H1 (cell line): Measurements from ENCODE around the gene TP73. TPM values are rescaled to one million over a fixed set of nuclear protein-coding genes. Genes with fewer than 3 reads are reported as not detected.

Experiments used
- CTCF ChIA-PET: fragments of 300-600 bp; sonication (Branson Sonifier 250); formaldehyde crosslinking; loops from one replicate; lab custom pipeline; 2021; ENCODE audit not compliant: partially characterized antibody; lab: Charles Lee
- POLR2A ChIA-PET: fragments of 300-600 bp; sonication (Branson Sonifier 250); formaldehyde crosslinking; loops from one replicate; lab custom pipeline; 2021; ENCODE audit warnings: inconsistent platforms; ENCODE audit not compliant: partially characterized antibody; lab: Charles Lee
- DNase-seq, 2 experiments: peaks; one replicate each; pipeline versions ENCODE4 v3.0.0 to v3.0.0-alpha.2; 2010 to 2022; ENCODE audit warnings: low spot score in 2 of 2, low read depth in 1 of 2, mixed read lengths in 1 of 2
- FAIRE-seq: peaks from 2 replicates; lab custom pipeline; 2011; peaks lifted over from hg19 to GRCh38; lab: Jason Lieb, UNC
- H2AFZ ChIP-seq: 2 replicates; pipeline ENCODE4 v1.8.1; 2012; ENCODE audit warnings: low read length, inconsistent platforms
- H2AK5ac ChIP-seq: 2 replicates; pipeline ENCODE4 v1.6.1; 2013; ENCODE audit warnings: low read depth, low read length
- H2BK120ac ChIP-seq: replicated peaks from 2 replicates; pipeline ENCODE3; 2013; ENCODE audit warnings: low read depth, low read length, inconsistent platforms
- H2BK12ac ChIP-seq: 2 replicates; pipeline ENCODE4 v1.6.1; 2013; ENCODE audit warnings: low read depth, low read length
- H2BK15ac ChIP-seq: 2 replicates; pipeline ENCODE4 v1.6.1; 2013; ENCODE audit warnings: low read length
- H2BK20ac ChIP-seq: 2 replicates; pipeline ENCODE4 v1.6.1; 2013; ENCODE audit warnings: low read length
- H2BK5ac ChIP-seq: 2 replicates; pipeline ENCODE4 v1.6.1; 2013; ENCODE audit warnings: low read depth, low read length
- H3K14ac ChIP-seq: 2 replicates; pipeline ENCODE4 v1.6.1; 2013; ENCODE audit warnings: inconsistent platforms; ENCODE audit not compliant: insufficient read length
- H3K18ac ChIP-seq: 2 replicates; pipeline ENCODE4 v1.6.1; 2013; ENCODE audit warnings: low read length; ENCODE audit errors: extremely low read depth
- H3K23ac ChIP-seq: 2 replicates; pipeline ENCODE4 v1.6.1; 2013; ENCODE audit warnings: inconsistent platforms; ENCODE audit not compliant: insufficient read length
- H3K23me2 ChIP-seq: 2 replicates; pipeline ENCODE4 v1.6.1; 2013; ENCODE audit warnings: low read depth, low read length
- H3K27ac ChIP-seq: 2 replicates; pipeline ENCODE4 v1.6.1; 2011; ENCODE audit warnings: low read depth, low read length, inconsistent platforms
- H3K27me3 ChIP-seq, 4 experiments: replicated peaks in 1 of 4; 1 replicate in 1 of 4; 2 replicates in 3 of 4; pipeline versions ENCODE4 v1.6.1 to v1.8.1; 2011 to 2013; ENCODE audit warnings: low read length in 3 of 4, mild to moderate bottlenecking in 3 of 4, inconsistent platforms in 2 of 4, mixed read lengths in 2 of 4, moderate library complexity in 1 of 4; ENCODE audit not compliant: control insufficient read depth in 3 of 4, insufficient read depth in 3 of 4; ENCODE audit errors: extremely low read depth in 1 of 4
- H3K36me3 ChIP-seq, 4 experiments: 2 replicates each; pipeline versions ENCODE4 v1.6.1 to v1.8.1; 2011 to 2013; ENCODE audit warnings: mild to moderate bottlenecking in 4 of 4, low read length in 3 of 4, moderate library complexity in 2 of 4, control low read depth in 1 of 4, inconsistent platforms in 1 of 4; ENCODE audit not compliant: insufficient read depth in 4 of 4, control insufficient read depth in 2 of 4
- H3K4ac ChIP-seq: replicated peaks from 2 replicates; pipeline ENCODE3; 2013; ENCODE audit warnings: low read length, low read depth, mixed read lengths, inconsistent platforms; ENCODE audit not compliant: insufficient read length
- H3K4me1 ChIP-seq, 4 experiments: replicated peaks in 1 of 4; 1 replicate in 1 of 4; 2 replicates in 3 of 4; pipeline versions ENCODE4 v1.6.1 to v1.8.1; 2011 to 2013; ENCODE audit warnings: low read length in 3 of 4, inconsistent platforms in 2 of 4, mixed read lengths in 1 of 4; ENCODE audit not compliant: insufficient read depth in 4 of 4, control insufficient read depth in 3 of 4
- H3K4me2 ChIP-seq, 2 experiments: 2 replicates each; pipeline versions ENCODE4 v1.6.1 to v1.8.1; 2011 to 2013; ENCODE audit warnings: low read depth in 2 of 2, low read length in 2 of 2, control low read depth in 1 of 2, inconsistent platforms in 1 of 2, mild to moderate bottlenecking in 1 of 2; ENCODE audit not compliant: insufficient read depth in 1 of 2
- H3K4me3 ChIP-seq, 4 experiments: fragments of 200-600, 300-600 bp in 1 of 4; sonication (generic), shearing (Covaris generic), sonication (Bioruptor Twin) in 1 of 4; 2 replicates each; pipeline versions ENCODE4 v1.5.1 to v1.8.1; 2011 to 2016; ENCODE audit warnings: low read length in 4 of 4, low read depth in 3 of 4, control low read depth in 2 of 4, inconsistent platforms in 2 of 4, mild to moderate bottlenecking in 2 of 4, mixed read lengths in 1 of 4, moderate library complexity in 1 of 4; ENCODE audit not compliant: insufficient read depth in 2 of 4; ENCODE audit errors: extremely low read depth in 1 of 4
- H3K56ac ChIP-seq: replicated peaks from 2 replicates; pipeline ENCODE3; 2013; ENCODE audit warnings: low read depth, mild to moderate bottlenecking, mixed read lengths, low read length, inconsistent platforms; ENCODE audit not compliant: insufficient read length
- H3K79me1 ChIP-seq: 2 replicates; pipeline ENCODE4 v1.6.1; 2013; ENCODE audit warnings: low read depth, low read length, control low read depth
- H3K79me2 ChIP-seq, 2 experiments: 2 replicates each; pipeline versions ENCODE4 v1.6.1 to v1.8.1; 2012 to 2013; ENCODE audit warnings: low read length in 2 of 2, mild to moderate bottlenecking in 2 of 2, inconsistent platforms in 1 of 2; ENCODE audit not compliant: insufficient read depth in 2 of 2, control insufficient read depth in 1 of 2
- H3K9ac ChIP-seq, 4 experiments: replicated peaks in 1 of 4; 1 replicate in 1 of 4; 2 replicates in 3 of 4; pipeline versions ENCODE4 v1.6.1 to v1.8.1; 2011 to 2013; ENCODE audit warnings: low read depth in 3 of 4, low read length in 3 of 4, control low read depth in 2 of 4, mild to moderate bottlenecking in 2 of 4, moderate library complexity in 2 of 4, inconsistent platforms in 1 of 4; ENCODE audit errors: extremely low read depth in 1 of 4
- H3K9me3 ChIP-seq, 2 experiments: 2 replicates each; pipeline versions ENCODE4 v1.6.1 to v1.8.1; 2012 to 2013; ENCODE audit warnings: mild to moderate bottlenecking in 2 of 2, moderate library complexity in 2 of 2, control low read depth in 1 of 2, inconsistent platforms in 1 of 2, low read depth in 1 of 2, low read length in 1 of 2, mixed read lengths in 1 of 2; ENCODE audit not compliant: insufficient read depth in 2 of 2
- H4K20me1 ChIP-seq, 2 experiments: replicated peaks in 1 of 2; 2 replicates each; pipeline versions ENCODE3 to v1.8.1; 2011 to 2013; ENCODE audit warnings: inconsistent platforms in 2 of 2, low read length in 2 of 2, mild to moderate bottlenecking in 1 of 2; ENCODE audit not compliant: insufficient read depth in 2 of 2, control insufficient read depth in 1 of 2
- H4K5ac ChIP-seq: 2 replicates; pipeline ENCODE4 v1.6.1; 2013; ENCODE audit warnings: low read length, low read depth, mixed read lengths, inconsistent platforms; ENCODE audit not compliant: insufficient read length
- H4K8ac ChIP-seq: 2 replicates; pipeline ENCODE4 v1.8.0; 2013; ENCODE audit warnings: mild to moderate bottlenecking, moderate library complexity, low read length, inconsistent platforms; ENCODE audit not compliant: insufficient read depth; ENCODE audit errors: extremely low read depth
- H4K91ac ChIP-seq: replicated peaks from 2 replicates; pipeline ENCODE3; 2013; ENCODE audit warnings: low read length, mixed read lengths, inconsistent platforms; ENCODE audit not compliant: insufficient read length
- CTCF ChIP-seq, 3 experiments: IDR thresholded peaks; 1 replicate in 2 of 3; 2 replicates in 1 of 3; pipeline versions ENCODE4 v1.5.1 to v1.6.1; 2011; ENCODE audit warnings: low read length in 3 of 3, mild to moderate bottlenecking in 3 of 3, inconsistent platforms in 2 of 3, low read depth in 1 of 3, moderate library complexity in 1 of 3; ENCODE audit not compliant: insufficient read depth in 1 of 3; ENCODE audit errors: control extremely low read depth in 1 of 3
- EGR1 ChIP-seq: IDR thresholded peaks from 2 replicates; pipeline ENCODE4 v1.6.1; 2011; ENCODE audit warnings: low read depth, low read length, borderline replicate concordance
- WGBS, 2 experiments: shearing (Covaris generic) in 1 of 2; methylation state at CpG; one replicate each; pipeline versions ENCODE4 v1.1.6 to v1.1.7; 2013 to 2015; ENCODE audit warnings: low lambda C conversion rate in 2 of 2, mixed read lengths in 2 of 2, inconsistent platforms in 1 of 2, low coverage in 1 of 2, missing lambda C conversion rate in 1 of 2; ENCODE audit not compliant: insufficient replicate concordance in 2 of 2, insufficient coverage in 1 of 2, insufficient read length in 1 of 2; ENCODE audit errors: extremely low coverage in 1 of 2, missing lambda C conversion rate in 1 of 2; 5-methylcytosine and 5-hydroxymethylcytosine counted together
- polyA plus RNA-seq, 7 experiments: library from polyadenylated mRNA; depleted of rRNA in 3 of 7; stranded (reverse) in 5 of 7; unstranded in 2 of 7; fragments of >200 nt in 5 of 7; fragments of 200-250 nt in 2 of 7; gene quantifications; 1 replicate in 5 of 7; 2 replicates in 1 of 7; 4 replicates in 1 of 7; pipeline versions ENCODE4 v1.2.1 to v1.2.3, GENCODE V29; 2011 to 2013; ENCODE audit warnings: missing spikeins in 2 of 7, mixed read lengths in 2 of 7
- total RNA-seq: library from RNA; stranded (reverse); fragmentation: NEBNext Ultra II Directional; extraction: Animal tissue kit (Norgen Biotek cat#: 25700); gene quantifications from 2 replicates; pipeline ENCODE4 v1.2.1, GENCODE V29; 2021

Gene TP73
- total and polyA plus RNA-seq, 2 of the 8 experiments (the other 6 are each of a cell fraction or from before 2014, with no cell fraction given) = 2.6 to 3.1 TPM

DNA sequence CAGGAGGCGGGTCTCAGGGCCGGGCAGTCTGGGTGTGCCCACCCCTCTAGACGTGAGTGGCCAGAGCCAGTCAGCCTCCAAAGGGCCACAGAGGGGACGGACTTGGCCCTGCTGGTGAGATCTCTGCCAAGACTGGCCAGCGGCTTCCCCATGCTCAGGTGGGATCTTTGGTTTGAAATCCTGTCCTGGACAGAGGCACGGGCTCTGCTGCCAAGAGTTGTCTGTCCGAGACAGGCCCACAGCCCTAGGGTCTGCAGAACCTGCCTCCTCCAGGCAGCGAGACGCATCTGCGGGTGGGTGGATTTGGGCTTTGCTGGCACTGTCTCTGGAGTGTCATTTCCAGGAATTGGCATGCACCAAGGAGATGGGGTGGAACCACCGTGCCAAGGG, 55.6 kb downstream of the TP73 start:
- ChIA-PET POLR2A (interaction anchor here (0.8 to 1.3 kb wide), 2 partner anchors 10 to 52 kb away, joined by 3 to 5 read pairs; no protein-coding TSS in a partner anchor), CTCF (interaction anchor here (0.8 to 4.7 kb wide), 7 partner anchors 8 to 93 kb away, joined by 3 to 24 read pairs (median 9); no protein-coding TSS in a partner anchor)
- Histone ChIP-seq H2AK5ac (peak overlapping the region; percentile 80; the same call in 1 of the 2 replicates), H3K79me2 (no peaks in the 10 kb centered on the region), H3K4me1 (peaks cover 4 to 32% (median 27%) of the 10 kb centered on the region in 4 experiments), H4K8ac (0 out of 2 replicates have a peak overlapping the region, but pooled peaks have one; percentile 9), H2AFZ (no peak overlapping the region), H2BK5ac (peak overlapping the region; percentile 56; the same call in 1 of the 2 replicates), H3K23me2 (no peaks in the 10 kb centered on the region; the same call in 1 of the 2 replicates), H3K4me2 (peak overlapping the region; percentile 68 to 72), H2BK20ac (no peak overlapping the region), H3K9me3 (no peaks in the 10 kb centered on the region), H4K91ac (peak overlapping the region; percentile 65), H2BK15ac (peak overlapping the region; percentile 46; the same call in 1 of the 2 replicates), H3K9ac (no peak overlapping the region; a peak in 2 of 7 replicates), H3K27me3 (peaks cover 0 to 17% (median 5%) of the 10 kb centered on the region in 4 experiments; a peak in 4 of 7 replicates), H3K4me3 (peak overlapping the region in 2 of 4 experiments; percentile 10 to 49; a peak in 3 of 8 replicates), H4K5ac (no peak overlapping the region), H3K79me1 (no peaks in the 10 kb centered on the region; the same call in 1 of the 2 replicates)
- no peak for FAIRE-seq
- no peak for DNase-seq
- no peak for TF ChIP-seq EGR1
- peak in 1 of 3 experiments; percentile 9; a peak in 1 of 4 replicates for TF ChIP-seq CTCF (IDR thresholded peaks at IDR 0.05; ENCODE audit: control extremely low read depth in 1 of 3, insufficient read depth in 1 of 3, low read depth in 1 of 3, low read length in 3 of 3)
- TF ChIP-seq, all 59 proteins: peak for 1
- H4K20me1 ChIP-seq = peaks cover 7 to 19% of the 10 kb centered on the region in 2 experiments
- H2BK120ac ChIP-seq = no peak overlapping the region
- H3K18ac ChIP-seq = no peak overlapping the region
- no peaks in the 10 kb centered on the region for H3K36me3 ChIP-seq
- H3K27ac ChIP-seq = no peak overlapping the region
- no peak overlapping the region for H3K14ac ChIP-seq
- H3K4ac ChIP-seq = peak overlapping the region; percentile 53
- H2BK12ac ChIP-seq = no peak overlapping the region
- no peak overlapping the region for H3K56ac ChIP-seq
- WGBS, 2 experiments = 69% methylated on average over 11 of the region's 11 CpGs; no CpG with 5 or more reads in 1 of the 2 experiments
- H3K23ac ChIP-seq = no peak overlapping the region
